Progenitor cell of endocrine pancreas (in vitro differentiated cells): Measurements from ENCODE around the gene HK1. TPM values are rescaled to one million over a fixed set of nuclear protein-coding genes. Genes with fewer than 3 reads are reported as not detected.
"Not testable (repeated sequence)": the region's sequence is repeated elsewhere in the genome, so short reads cannot be mapped to it uniquely, and the experiment has no call there.

ENCODE experiments used
- DNase-seq: peaks from one replicate; pipeline ENCODE4 v3.0.0; 2021; ENCODE audit warnings: low spot score; ENCODE audit not compliant: unreplicated experiment
- H3K27ac Mint-ChIP-seq: 2 replicates; pipeline ENCODE4 v1.8.0; 2021; ENCODE audit warnings: mild to moderate bottlenecking, moderate library complexity, mixed read lengths
- H3K27me3 Mint-ChIP-seq: 2 replicates; pipeline ENCODE4 v1.8.0; 2021; ENCODE audit warnings: mixed read lengths
- H3K36me3 Mint-ChIP-seq: 2 replicates; pipeline ENCODE4 v1.8.0; 2022; ENCODE audit warnings: mixed read lengths; ENCODE audit not compliant: insufficient read depth
- H3K4me1 Mint-ChIP-seq: 2 replicates; pipeline ENCODE4 v1.8.0; 2021; ENCODE audit warnings: low read depth, mixed read lengths
- H3K4me3 Mint-ChIP-seq: 2 replicates; pipeline ENCODE4 v1.8.0; 2021; ENCODE audit warnings: low read depth, mild to moderate bottlenecking, moderate library complexity, mixed read lengths
- H3K9me3 Mint-ChIP-seq: 2 replicates; pipeline ENCODE4 v1.8.0; 2021; ENCODE audit warnings: low read depth, mixed read lengths
- CTCF ChIP-seq: fragments of 200-600 bp; sonication (generic); IDR thresholded peaks from one replicate; pipeline ENCODE4 v1.5.0; 2021; ENCODE audit warnings: antibody characterized with exemption, mild to moderate bottlenecking; ENCODE audit not compliant: unreplicated experiment
- total RNA-seq: library from RNA; stranded (reverse); gene quantifications from 2 replicates; pipeline ENCODE4 v1.2.1, GENCODE V29; 2021

HK1 gene
- total RNA-seq, 1 donor from 2014 or later = 32.5 TPM

GRCh38 chr10:69307434-69307833 is 29.1 kb downstream of the HK1 start:
- Mint-ChIP-seq H3K36me3 (no peaks in the 10 kb centered on the region), H3K27me3 (peaks cover 4% of the 10 kb centered on the region), H3K27ac (no peak overlapping the region), H3K4me3 (no peak overlapping the region), H3K9me3 (no peaks in the 10 kb centered on the region), H3K4me1 (peaks cover 14% of the 10 kb centered on the region)
- no peak for DNase-seq
- TF ChIP-seq CTCF = no peak

- peaks cover 11% of the 10 kb centered on the region for H3K4me1 Mint-ChIP-seq
- not testable (repeated sequence) for H3K27ac Mint-ChIP-seq, H3K36me3 Mint-ChIP-seq, H3K4me3 Mint-ChIP-seq, DNase-seq, H3K27me3 Mint-ChIP-seq, H3K9me3 Mint-ChIP-seq
Measured at GRCh38 chr10:69308304-69308703, 30.0 kb downstream of the HK1 start.

GRCh38 chr10:69311309-69311708 is 33.0 kb downstream of the HK1 start:
- no peak for TF ChIP-seq CTCF
- no peak overlapping the region for H3K27ac Mint-ChIP-seq
- H3K27me3 Mint-ChIP-seq = peaks cover 8% of the 10 kb centered on the region
- no peak for DNase-seq
- H3K4me1 Mint-ChIP-seq = peaks cover 22% of the 10 kb centered on the region
- H3K9me3 Mint-ChIP-seq = no peaks in the 10 kb centered on the region
- no peak overlapping the region for H3K4me3 Mint-ChIP-seq
- H3K36me3 Mint-ChIP-seq = no peaks in the 10 kb centered on the region

DNA sequence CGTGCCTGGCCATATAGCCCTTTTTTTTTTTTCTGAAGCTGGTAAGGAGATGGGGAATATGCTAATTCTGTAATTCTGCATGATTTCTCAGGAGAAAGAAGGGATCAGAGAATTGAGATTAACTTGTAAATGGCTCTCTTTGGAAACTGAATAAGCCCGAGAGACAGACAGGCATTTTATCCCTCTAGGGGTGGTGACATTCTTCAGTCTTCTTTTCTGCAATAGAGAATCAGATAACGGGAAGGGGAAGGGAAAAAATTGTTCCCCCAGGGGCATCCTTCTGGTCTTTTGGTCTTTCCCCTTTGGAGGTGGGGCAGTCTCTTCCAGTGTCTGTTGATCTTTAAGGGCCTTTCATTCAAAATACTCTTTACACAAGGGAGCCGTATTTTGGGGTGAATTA is 34.2 kb downstream of the HK1 start:
- Mint-ChIP-seq H3K27me3 (peaks cover 8% of the 10 kb centered on the region), H3K9me3 (no peaks in the 10 kb centered on the region), H3K27ac (no peak overlapping the region), H3K36me3 (no peaks in the 10 kb centered on the region), H3K4me1 (peaks cover 30% of the 10 kb centered on the region), H3K4me3 (no peak overlapping the region)
- DNase-seq = no peak
- TF ChIP-seq CTCF = no peak

- Mint-ChIP-seq H3K4me3 (peak overlapping the region; percentile 52), H3K27me3 (peaks cover 8% of the 10 kb centered on the region), H3K4me1 (peaks cover 36% of the 10 kb centered on the region), H3K9me3 (no peaks in the 10 kb centered on the region), H3K36me3 (no peaks in the 10 kb centered on the region), H3K27ac (peak overlapping the region; percentile 53)
- no peak for TF ChIP-seq CTCF
- no peak for DNase-seq
Measured at GRCh38 chr10:69315100-69315542, 36.8 kb downstream of the HK1 start.

DNA sequence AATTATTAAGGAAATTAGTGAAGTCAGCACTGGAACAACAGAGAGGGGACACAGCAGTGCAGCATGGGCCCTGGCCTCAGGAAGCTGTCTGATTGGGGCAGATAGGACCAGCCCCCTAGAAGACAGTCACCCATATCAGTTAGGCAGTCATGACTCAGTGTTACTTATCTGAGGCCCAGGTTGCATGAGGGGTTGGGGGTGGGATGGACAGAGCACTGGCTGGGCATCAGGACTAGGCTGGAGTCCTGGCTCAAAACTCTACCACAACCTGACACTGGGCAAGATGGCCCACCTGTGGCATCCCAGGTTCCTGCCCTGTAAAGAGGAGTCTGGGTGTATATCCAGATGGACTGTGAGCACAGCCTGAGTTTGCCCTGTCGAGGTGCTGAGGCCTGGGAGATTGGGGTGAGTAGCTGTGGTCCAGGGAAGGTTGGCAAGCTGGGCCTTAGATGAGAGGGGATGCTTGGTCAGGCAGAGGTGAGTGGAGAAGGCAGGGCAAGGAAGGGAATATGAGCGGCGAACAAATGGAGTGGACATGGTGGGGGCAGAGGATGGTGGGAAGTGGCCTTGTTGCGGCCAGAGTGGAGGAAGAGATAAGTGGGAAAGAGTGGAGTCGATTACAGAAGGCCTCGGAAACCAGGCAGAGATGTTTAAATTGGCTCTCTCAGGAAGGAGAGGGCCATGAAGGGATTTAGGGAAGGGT is 37.5 kb downstream of the HK1 start:
- Mint-ChIP-seq H3K4me1 (peaks cover 36% of the 10 kb centered on the region), H3K27me3 (peaks cover 8% of the 10 kb centered on the region), H3K36me3 (no peaks in the 10 kb centered on the region), H3K4me3 (peak overlapping the region; percentile 52), H3K27ac (peak overlapping the region; percentile 78), H3K9me3 (no peaks in the 10 kb centered on the region)
- TF ChIP-seq CTCF = no peak
- DNase-seq = no peak
